RWPE2 (cell line): Measurements from ENCODE around the gene TBC1D20.

Experiments used
- ATAC-seq: fragments of 200-7000 bp; cut with Tn5 transposase; 3 replicates; pipeline ENCODE4 v1.9.1; 2021; ENCODE audit warnings: low read depth
- DNase-seq: peaks from one replicate; pipeline ENCODE4 v3.0.0-alpha.2; 2020; ENCODE audit warnings: low spot score
- H3K27ac ChIP-seq: fragments of 450-650 bp; 2 replicates; pipeline ENCODE4 v1.5.1; 2017; ENCODE audit warnings: mild to moderate bottlenecking; ENCODE audit not compliant: poor library complexity, severe bottlenecking
- H3K27me3 ChIP-seq: fragments of 250-450 bp; sonication (Bioruptor Pico); 2 replicates; pipeline ENCODE4 v1.5.1; 2021; ENCODE audit warnings: mild to moderate bottlenecking, moderate library complexity; ENCODE audit not compliant: insufficient read depth, poor library complexity, severe bottlenecking
- H3K36me3 ChIP-seq: fragments of 250-450 bp; sonication (Bioruptor Pico); 2 replicates; pipeline ENCODE4 v1.5.1; 2020; ENCODE audit warnings: low read depth, mild to moderate bottlenecking, moderate library complexity
- H3K4me1 ChIP-seq: fragments of 250-450 bp; sonication (Bioruptor Pico); 2 replicates; pipeline ENCODE4 v1.5.1; 2021; ENCODE audit warnings: mild to moderate bottlenecking, moderate library complexity; ENCODE audit not compliant: insufficient read depth, poor library complexity, severe bottlenecking
- H3K4me3 ChIP-seq: fragments of 250-450 bp; sonication (Bioruptor Pico); 2 replicates; pipeline ENCODE4 v1.5.1; 2021; ENCODE audit warnings: mild to moderate bottlenecking, moderate library complexity; ENCODE audit not compliant: severe bottlenecking
- H3K9me3 ChIP-seq: fragments of 250-450 bp; sonication (Bioruptor Pico); 2 replicates; pipeline ENCODE4 v1.5.1; 2021; ENCODE audit warnings: mild to moderate bottlenecking, moderate library complexity; ENCODE audit not compliant: severe bottlenecking
- TF ChIP-seq, protein P1 (sequence below): fragments of 450-650 bp; IDR thresholded peaks from one replicate; pipeline ENCODE4 v1.5.1; 2017; ENCODE audit warnings: mild to moderate bottlenecking, moderate library complexity; ENCODE audit not compliant: poor library complexity, severe bottlenecking

Gene TBC1D20

GRCh38 chr20:407133-407952 lies 55.0 kb downstream of the TBC1D20 start:
- peak overlapping the region; percentile 81 for H3K4me3 ChIP-seq
- H3K27me3 ChIP-seq = no peaks in the 10 kb centered on the region
- H3K4me1 ChIP-seq = peaks cover 24% of the 10 kb centered on the region
- TF ChIP-seq, protein P1, sequence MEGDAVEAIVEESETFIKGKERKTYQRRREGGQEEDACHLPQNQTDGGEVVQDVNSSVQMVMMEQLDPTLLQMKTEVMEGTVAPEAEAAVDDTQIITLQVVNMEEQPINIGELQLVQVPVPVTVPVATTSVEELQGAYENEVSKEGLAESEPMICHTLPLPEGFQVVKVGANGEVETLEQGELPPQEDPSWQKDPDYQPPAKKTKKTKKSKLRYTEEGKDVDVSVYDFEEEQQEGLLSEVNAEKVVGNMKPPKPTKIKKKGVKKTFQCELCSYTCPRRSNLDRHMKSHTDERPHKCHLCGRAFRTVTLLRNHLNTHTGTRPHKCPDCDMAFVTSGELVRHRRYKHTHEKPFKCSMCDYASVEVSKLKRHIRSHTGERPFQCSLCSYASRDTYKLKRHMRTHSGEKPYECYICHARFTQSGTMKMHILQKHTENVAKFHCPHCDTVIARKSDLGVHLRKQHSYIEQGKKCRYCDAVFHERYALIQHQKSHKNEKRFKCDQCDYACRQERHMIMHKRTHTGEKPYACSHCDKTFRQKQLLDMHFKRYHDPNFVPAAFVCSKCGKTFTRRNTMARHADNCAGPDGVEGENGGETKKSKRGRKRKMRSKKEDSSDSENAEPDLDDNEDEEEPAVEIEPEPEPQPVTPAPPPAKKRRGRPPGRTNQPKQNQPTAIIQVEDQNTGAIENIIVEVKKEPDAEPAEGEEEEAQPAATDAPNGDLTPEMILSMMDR = peak; percentile 36
- peak; percentile 84 for ATAC-seq
- H3K36me3 ChIP-seq = peaks cover 33% of the 10 kb centered on the region
- no peak for DNase-seq
- H3K27ac ChIP-seq = peak overlapping the region; percentile 96
- H3K9me3 ChIP-seq = peaks cover 2% of the 10 kb centered on the region

GRCh38 chr20:406200-407132 lies 55.9 kb downstream of the TBC1D20 start:
- H3K4me3 ChIP-seq = no peak overlapping the region

DNA sequence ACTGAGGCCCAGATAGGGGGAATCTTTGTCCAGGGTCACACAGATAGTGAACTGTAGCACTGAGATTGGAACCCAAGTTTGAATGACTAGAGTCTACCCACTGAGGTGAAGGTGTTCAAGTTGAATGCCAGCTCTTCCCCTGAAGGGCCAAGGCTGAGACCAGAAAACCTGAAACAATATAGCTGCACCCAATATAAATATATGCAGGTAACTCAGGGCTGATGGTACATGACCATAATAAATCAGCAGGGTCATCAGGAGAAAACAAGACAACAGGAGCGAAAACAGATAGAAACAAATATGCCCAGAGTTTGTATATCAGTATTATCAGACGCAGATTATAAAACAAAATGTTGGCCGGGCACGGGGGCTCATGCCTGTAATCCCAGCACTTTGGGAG lies 58.2 kb downstream of the TBC1D20 start:
- H3K4me3 ChIP-seq = no peak overlapping the region
- peaks cover 5% of the 10 kb centered on the region for H3K36me3 ChIP-seq
- ATAC-seq (no peak), DNase-seq (no peak)
- H3K27ac ChIP-seq = peak overlapping the region; percentile 96
- TF ChIP-seq, protein P1 = no peak
- peaks cover 30% of the 10 kb centered on the region for H3K4me1 ChIP-seq
- peaks cover 2% of the 10 kb centered on the region for H3K9me3 ChIP-seq
- H3K27me3 ChIP-seq = no peaks in the 10 kb centered on the region

More at GRCh38 chr20:406200-407132, 55.9 kb downstream of the TBC1D20 start:
- no peak for DNase-seq
- H3K4me1 ChIP-seq = peaks cover 29% of the 10 kb centered on the region
- H3K27me3 ChIP-seq = no peaks in the 10 kb centered on the region
- peak overlapping the region; percentile 96 for H3K27ac ChIP-seq
- TF ChIP-seq, protein P1 = no peak
- H3K36me3 ChIP-seq = peaks cover 25% of the 10 kb centered on the region
- ATAC-seq = no peak
- peaks cover 2% of the 10 kb centered on the region for H3K9me3 ChIP-seq

GRCh38 chr20:403582-403957 lies 58.8 kb downstream of the TBC1D20 start:
- peak overlapping the region; percentile 96 for H3K27ac ChIP-seq
- ATAC-seq = no peak
- TF ChIP-seq, protein P1 = no peak

More at GRCh38 chr20:403582-403957, 58.8 kb downstream of the TBC1D20 start:
- Histone ChIP-seq H3K27me3 (no peaks in the 10 kb centered on the region), H3K36me3 (0 out of 2 replicates have a peak, but pooled peaks cover 4% of the 10 kb centered on the region), H3K4me1 (peaks cover 30% of the 10 kb centered on the region), H3K4me3 (no peak overlapping the region), H3K9me3 (peaks cover 2% of the 10 kb centered on the region)
- no peak for DNase-seq
